HG02588 (cell line): ENCODE data around the gene NOS3.

Experiments
- ATAC-seq: cut with Tn5 transposase; IDR thresholded peaks from one replicate; pipeline ENCODE4 v1.9.1; 2021; ENCODE audit warnings: mild to moderate bottlenecking, moderate library complexity; ENCODE audit not compliant: unreplicated experiment

NOS3 gene

GRCh38 chr7:150990416-150991186 lies at the start of gene NOS3:
Gene NOS3, plus strand, starts transcription at chr7:150991017. Its CDS starts 2,787 bp downstream, at chr7:150993804.
- no peak for ATAC-seq

GRCh38 chr7:150941351-150942000 lies 49.3 kb upstream of the NOS3 start:
- no peak for ATAC-seq

DNA sequence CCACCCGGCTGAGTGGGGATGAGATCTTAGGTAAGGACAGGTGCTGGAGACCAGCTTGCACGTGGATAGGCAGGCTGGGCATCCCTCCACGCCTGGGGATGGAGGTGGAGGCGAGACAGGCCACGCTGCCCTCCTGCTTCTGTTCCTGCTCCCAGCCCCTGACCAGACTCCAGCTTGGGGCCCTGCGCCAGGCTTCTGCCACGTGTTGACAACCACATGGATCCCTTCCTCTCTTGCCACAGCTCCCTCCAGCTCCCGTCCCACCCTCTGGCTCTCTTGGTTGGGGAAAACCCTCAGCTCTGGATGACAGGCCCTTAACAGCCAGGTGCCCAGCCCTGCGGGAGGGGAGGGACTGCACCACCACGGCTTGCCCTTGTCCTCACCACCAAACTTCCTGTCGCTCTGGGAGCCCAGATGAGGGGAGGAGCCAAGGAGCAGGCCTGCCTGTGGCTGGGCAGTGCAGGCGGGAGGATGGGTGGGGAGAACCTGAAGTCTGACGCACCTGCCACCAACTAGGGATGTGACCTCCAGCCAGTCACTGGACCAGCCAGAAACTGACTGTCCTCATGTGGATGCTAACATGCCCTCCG lies 48.7 kb upstream of the NOS3 start:
- no peak for ATAC-seq

GRCh38 chr7:150942591-150943452 lies 48.0 kb upstream of the NOS3 start:
- ATAC-seq = no peak

- ATAC-seq = no peak
Measured at GRCh38 chr7:150943453-150943814, 47.4 kb upstream of the NOS3 start.

DNA sequence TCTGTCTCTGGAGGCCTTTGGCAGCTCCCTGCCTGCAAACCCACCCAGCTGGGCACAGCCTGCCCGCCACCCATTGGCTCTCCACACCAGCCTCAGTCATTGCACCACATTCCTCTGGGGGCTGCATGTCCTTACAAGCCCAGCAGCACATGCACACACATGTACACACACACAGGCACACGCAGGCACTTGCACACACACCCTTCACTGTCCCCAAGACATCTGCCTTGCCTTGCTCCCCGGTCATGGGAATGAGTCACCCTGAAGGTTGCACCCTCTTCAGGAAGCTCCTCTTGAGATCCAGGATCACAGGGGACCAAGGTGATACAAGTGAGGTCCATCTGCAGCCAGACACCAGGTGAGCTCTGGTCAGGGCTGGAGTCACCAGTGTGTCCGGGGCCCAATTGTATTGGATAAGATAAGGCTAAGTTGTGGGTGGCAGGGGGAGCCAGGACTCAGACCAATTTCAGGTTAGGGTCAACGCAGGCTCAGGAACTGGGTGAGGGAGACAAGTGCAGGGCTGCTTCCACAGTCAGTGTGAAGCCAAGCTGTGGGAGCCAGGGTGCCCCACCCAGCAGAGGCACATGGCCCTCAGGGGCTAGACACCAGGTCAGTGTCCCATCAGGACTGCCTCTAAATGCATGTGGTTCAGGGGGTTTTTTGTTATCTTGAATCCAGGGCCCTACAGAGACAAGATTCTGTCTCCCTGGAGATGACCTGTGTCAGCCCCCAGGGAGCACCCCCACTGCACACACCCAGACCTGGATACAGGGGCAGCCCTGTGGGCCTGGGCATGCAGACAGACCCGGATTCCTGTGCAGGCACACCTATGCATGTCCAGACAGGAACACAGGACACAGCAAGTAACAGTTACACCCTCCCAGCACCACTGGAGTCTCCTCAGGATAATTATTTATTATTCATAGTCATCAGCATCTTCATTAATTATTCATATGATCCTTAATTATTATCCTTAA lies 46.5 kb upstream of the NOS3 start:
- no peak for ATAC-seq

- ATAC-seq = no peak
Measured at GRCh38 chr7:150945171-150945852, 45.5 kb upstream of the NOS3 start.

GRCh38 chr7:150945853-150946420 lies 44.9 kb upstream of the NOS3 start:
- ATAC-seq = no peak

DNA sequence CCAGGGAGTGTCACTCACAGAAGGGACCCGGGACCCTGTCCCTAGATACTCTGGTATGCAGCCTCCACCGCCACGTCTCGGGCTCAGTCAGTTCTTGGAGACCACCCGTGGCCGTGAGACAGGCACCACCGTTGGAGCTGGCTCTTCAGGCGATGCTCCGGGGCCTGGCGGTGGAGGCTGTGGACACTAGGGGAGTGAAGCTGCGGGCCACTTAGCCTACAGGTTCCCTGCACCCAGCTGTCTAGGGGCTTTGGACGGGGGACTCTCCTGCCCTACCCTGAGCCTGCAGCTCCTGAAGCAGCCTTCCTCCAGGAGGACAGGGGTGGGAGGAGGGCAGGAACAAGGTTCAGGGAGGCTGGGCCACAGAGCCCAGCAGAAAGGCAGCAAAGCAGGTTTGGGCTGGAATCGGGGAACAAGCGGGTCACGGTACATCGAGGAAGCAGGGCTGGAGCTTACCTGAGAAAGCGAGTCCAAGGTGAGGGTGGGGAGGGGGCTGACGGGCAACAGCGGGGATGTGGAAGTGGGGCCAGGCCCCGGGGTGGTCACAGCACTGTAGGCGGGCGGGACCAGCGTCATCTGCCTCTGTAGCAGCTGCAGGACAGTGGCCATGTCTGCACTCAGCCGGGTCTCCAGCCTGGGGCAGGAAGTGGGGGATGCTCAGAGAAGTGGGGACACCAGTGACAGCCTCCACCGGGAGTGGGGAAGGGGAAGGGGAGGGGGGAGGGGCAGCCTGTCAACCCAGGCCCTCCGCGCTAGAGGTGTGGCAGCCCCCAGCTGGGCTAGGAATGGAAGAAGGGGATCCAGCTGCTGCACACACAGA lies 44.2 kb upstream of the NOS3 start:
- no peak for ATAC-seq

- no peak for ATAC-seq
Measured at GRCh38 chr7:150947241-150947745, 43.5 kb upstream of the NOS3 start.

DNA sequence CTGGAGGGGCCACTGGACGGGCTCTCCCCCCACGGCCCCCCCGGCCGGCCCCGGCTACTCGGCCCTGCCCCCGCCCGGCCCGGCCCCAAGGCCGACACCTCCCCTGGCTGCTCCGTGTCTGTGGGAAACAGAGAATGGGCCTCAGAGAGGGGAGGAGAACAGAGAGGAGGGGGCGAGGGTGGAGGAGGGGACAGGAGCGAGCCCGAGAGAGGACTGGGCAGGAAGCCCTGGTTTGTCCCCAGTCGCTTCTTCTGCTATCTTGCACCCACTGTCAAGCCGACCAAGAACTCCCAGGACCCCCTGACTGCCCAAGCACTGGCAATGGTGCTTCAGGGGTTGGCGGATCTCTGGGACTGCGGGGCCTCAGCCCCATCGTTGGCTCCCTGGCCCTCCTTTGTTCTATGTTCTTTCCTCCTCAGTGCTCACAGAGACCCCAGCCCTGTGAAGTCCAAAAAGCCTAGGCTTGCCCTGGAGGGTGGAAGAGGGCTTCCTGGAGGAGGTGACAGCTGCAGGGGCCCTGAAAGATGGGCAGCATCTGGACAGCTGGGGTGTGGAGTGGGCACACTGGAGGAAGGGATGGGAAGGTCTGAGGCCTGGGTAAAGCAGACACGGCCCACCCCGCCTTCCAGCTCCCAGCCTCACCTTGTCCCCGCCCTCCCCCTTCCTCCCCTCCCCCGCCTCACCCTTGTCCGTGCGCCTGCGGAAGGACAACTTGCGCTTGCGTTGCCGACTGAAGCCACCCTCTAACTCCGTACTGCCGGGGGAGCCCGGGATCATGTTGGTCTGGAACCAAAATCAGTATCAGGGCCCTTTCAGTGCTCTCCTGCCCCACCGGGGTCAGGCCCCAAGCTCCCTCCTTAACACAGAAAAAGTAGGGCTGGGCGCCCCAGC lies 42.8 kb upstream of the NOS3 start:
- no peak for ATAC-seq

- ATAC-seq = no peak
Measured at GRCh38 chr7:150948791-150949251, 42.0 kb upstream of the NOS3 start.

- ATAC-seq = no peak
Measured at GRCh38 chr7:150949564-150949963, 41.3 kb upstream of the NOS3 start.

GRCh38 chr7:150949971-150950491 lies 40.8 kb upstream of the NOS3 start:
- ATAC-seq = no peak

DNA sequence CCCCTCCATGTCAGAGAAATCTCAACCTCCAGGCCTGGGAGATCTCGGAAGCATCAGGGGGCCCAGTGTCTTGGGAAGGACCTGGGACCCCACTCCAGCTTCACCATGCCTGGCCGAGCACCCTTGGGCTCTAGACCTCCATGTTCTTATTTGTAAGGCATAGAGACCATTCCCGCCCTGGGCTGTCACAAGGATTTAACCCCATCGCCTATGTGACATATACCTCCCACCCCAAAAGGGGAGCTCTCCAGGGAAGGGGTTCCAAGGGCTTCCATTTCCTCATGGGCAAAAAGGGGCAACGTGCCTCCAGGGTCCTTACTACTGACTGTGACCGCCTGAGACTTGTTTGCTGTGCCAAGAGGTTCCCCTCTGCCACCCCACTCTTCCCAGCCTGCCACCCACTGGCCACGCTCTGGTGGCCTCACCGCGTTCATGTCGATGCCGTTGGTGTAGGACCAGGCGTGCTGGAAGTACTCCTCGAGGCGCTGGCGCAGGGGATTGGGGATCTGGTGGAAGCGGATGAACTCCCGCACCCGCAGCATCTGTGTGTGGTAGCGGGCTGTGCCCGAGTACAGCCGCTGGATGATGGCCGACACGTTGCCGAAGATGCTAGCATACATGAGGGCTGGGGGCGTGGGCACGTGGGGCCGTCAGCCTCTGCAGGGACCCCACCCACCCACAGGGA lies 40.2 kb upstream of the NOS3 start:
- no peak for ATAC-seq

DNA sequence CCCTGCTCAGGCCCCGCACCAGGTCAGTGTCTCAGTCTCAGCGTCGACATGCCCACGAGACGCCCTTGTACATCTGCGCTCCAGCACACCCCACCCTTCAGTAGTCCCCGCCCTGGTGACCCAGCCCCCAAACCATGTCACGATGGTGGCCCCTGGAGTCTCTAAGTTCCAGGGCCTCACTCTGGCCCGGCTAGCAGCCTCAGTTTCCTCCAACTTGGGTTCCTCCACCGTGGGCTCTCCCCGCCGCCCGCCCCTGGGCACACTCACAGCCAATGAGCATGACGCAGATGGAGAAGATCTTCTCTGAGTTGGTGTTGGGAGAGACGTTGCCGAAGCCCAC lies 39.7 kb upstream of the NOS3 start:
- no peak for ATAC-seq
